Brain pericyte (primary cell): ENCODE results near the gene LRRC3.

ENCODE experiments used
- DNase-seq: peaks from one replicate; pipeline ENCODE4 v3.0.0-alpha.2; 2012; ENCODE audit warnings: low read depth, low spot score

Gene LRRC3

DNA sequence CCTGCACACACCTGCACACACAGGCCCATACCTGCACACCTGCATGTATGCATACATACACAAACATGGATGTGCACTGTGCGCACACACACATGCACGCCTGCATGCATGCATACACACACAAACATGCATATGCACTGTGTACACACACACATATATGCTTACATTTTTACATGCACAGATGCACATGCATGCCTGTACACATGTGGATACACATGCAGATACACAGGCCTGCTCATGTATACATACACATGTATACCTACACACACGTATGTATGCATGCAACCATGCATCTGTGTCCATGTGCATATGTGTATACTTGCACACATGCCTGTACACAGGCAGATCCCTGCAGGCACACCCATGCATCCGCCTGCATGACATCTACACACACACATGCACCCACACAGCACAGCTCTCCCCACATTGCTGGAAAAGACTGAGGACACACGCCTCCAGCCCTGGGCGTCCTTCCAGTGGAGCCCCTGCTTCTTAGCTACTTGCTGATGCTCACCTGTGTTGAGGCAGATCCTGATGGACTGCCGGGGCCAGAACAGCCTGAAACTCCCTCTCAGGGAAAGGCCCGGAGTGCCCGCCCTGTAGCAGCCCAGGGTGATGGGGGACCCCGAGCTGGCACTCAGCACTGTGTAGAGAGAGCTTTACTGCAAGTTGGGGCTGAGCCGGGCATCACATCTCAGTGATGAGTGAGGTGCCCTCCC lies 56.1 kb downstream of the LRRC3 start:
- no peak for DNase-seq
